HG02870 (cell line): Measurements from ENCODE around the gene EZH2.

Experiments used
- ATAC-seq: cut with Tn5 transposase; IDR thresholded peaks from one replicate; pipeline ENCODE4 v1.9.1; 2021; ENCODE audit warnings: mild to moderate bottlenecking, moderate library complexity; ENCODE audit not compliant: unreplicated experiment

EZH2 gene

GRCh38 chr7:148774471-148774870, 109.6 kb downstream of the EZH2 start:
- ATAC-seq = no peak

- ATAC-seq = peak; percentile 88
These were observed 110.8 kb downstream of the EZH2 start for GRCh38 chr7:148773334-148773733.

- no peak for ATAC-seq
These were observed 111.6 kb downstream of the EZH2 start for GRCh38 chr7:148772297-148773089.

- ATAC-seq = no peak
These were observed 114.1 kb downstream of the EZH2 start for GRCh38 chr7:148770004-148770403.

GRCh38 chr7:148763622-148764021, 120.5 kb downstream of the EZH2 start:
- no peak for ATAC-seq

- ATAC-seq = no peak
These were observed 122.4 kb downstream of the EZH2 start for GRCh38 chr7:148761499-148762278.
